WTC11 (cell line): ENCODE data around the gene C10orf120. TPM values are rescaled to one million over a fixed set of nuclear protein-coding genes. Genes with fewer than 3 reads are reported as not detected.

Experiments
- ATAC-seq: fragments of 200-7000 bp; cut with Tn5 transposase; 2 replicates; pipeline ENCODE4 v1.10.0; 2021; ENCODE audit warnings: mild to moderate bottlenecking, moderate library complexity
- CTCF ChIA-PET: fragments of 300-600 bp; sonication (Branson Sonifier 250); formaldehyde crosslinking; loops from one replicate; lab custom pipeline; 2021; ENCODE audit warnings: antibody characterized with exemption; lab: Charles Lee
- POLR2A ChIA-PET: fragments of 350-600 bp; sonication (Branson Sonifier 250); formaldehyde crosslinking; loops from one replicate; lab custom pipeline; 2021; ENCODE audit warnings: antibody characterized with exemption; lab: Charles Lee
- DNase-seq: peaks from one replicate; pipeline ENCODE4 v3.0.0; 2021; ENCODE audit warnings: low spot score
- H3K27ac Mint-ChIP-seq: 2 replicates; pipeline ENCODE4 v1.8.0; 2021; ENCODE audit warnings: mixed read lengths
- H3K27me3 Mint-ChIP-seq: 2 replicates; pipeline ENCODE4 v1.8.0; 2021; ENCODE audit warnings: low read depth, mild to moderate bottlenecking, moderate library complexity, mixed read lengths
- H3K36me3 Mint-ChIP-seq: 2 replicates; pipeline ENCODE4 v1.8.0; 2021; ENCODE audit warnings: mixed read lengths
- H3K4me1 Mint-ChIP-seq: 2 replicates; pipeline ENCODE4 v1.8.0; 2022; ENCODE audit warnings: mixed read lengths
- H3K4me3 Mint-ChIP-seq: 2 replicates; pipeline ENCODE4 v1.8.0; 2021; ENCODE audit warnings: mild to moderate bottlenecking, moderate library complexity, mixed read lengths
- H3K9me3 Mint-ChIP-seq: 2 replicates; pipeline ENCODE4 v1.8.0; 2021; ENCODE audit warnings: mixed read lengths
- AFF4 ChIP-seq: sonication (generic); formaldehyde crosslinking; IDR thresholded peaks from 2 replicates; pipeline ENCODE4 v1.8.1; 2023; ENCODE audit warnings: mild to moderate bottlenecking, missing genetic modification reagents, borderline replicate concordance
- ATF2 ChIP-seq: sonication (generic); formaldehyde crosslinking; IDR thresholded peaks from 2 replicates; pipeline ENCODE4 v1.8.1; 2022; ENCODE audit warnings: low read depth, missing genetic modification reagents, borderline replicate concordance
- CBFB ChIP-seq: sonication (generic); formaldehyde crosslinking; IDR thresholded peaks from 2 replicates; pipeline ENCODE4 v1.8.1; 2022; ENCODE audit warnings: mild to moderate bottlenecking, low read depth, missing genetic modification reagents
- CREB1 ChIP-seq: sonication (generic); formaldehyde crosslinking; IDR thresholded peaks from 2 replicates; pipeline ENCODE4 v1.8.0; 2023; ENCODE audit warnings: mild to moderate bottlenecking, missing genetic modification reagents
- FOXK1 ChIP-seq: sonication (generic); formaldehyde crosslinking; IDR thresholded peaks from 2 replicates; pipeline ENCODE4 v1.8.0; 2022; ENCODE audit warnings: mild to moderate bottlenecking, moderate library complexity, missing genetic modification reagents
- FOXP1 ChIP-seq: sonication (generic); formaldehyde crosslinking; IDR thresholded peaks from 2 replicates; pipeline ENCODE4 v1.8.0; 2022; ENCODE audit warnings: missing genetic modification reagents, mild to moderate bottlenecking, moderate library complexity, borderline replicate concordance
- IRF1 ChIP-seq: sonication (generic); formaldehyde crosslinking; IDR thresholded peaks from 2 replicates; pipeline ENCODE4 v1.8.0; 2023; ENCODE audit warnings: missing genetic modification reagents
- MXD4 ChIP-seq: fragments of 250-450 bp; sonication (Bioruptor Pico); IDR thresholded peaks from 2 replicates; pipeline ENCODE4 v1.8.0; 2021; ENCODE audit warnings: mild to moderate bottlenecking, moderate library complexity, borderline replicate concordance
- MYBL2 ChIP-seq: sonication (generic); formaldehyde crosslinking; IDR thresholded peaks from 2 replicates; pipeline ENCODE4 v1.8.1; 2023; ENCODE audit warnings: mild to moderate bottlenecking, moderate library complexity, missing genetic modification reagents
- OVOL2 ChIP-seq: fragments of 250-450 bp; sonication (Bioruptor Pico); IDR thresholded peaks from 2 replicates; pipeline ENCODE4 v1.9.0; 2021; ENCODE audit warnings: mild to moderate bottlenecking, borderline replicate concordance
- SMAD3 ChIP-seq: sonication (generic); formaldehyde crosslinking; IDR thresholded peaks from 2 replicates; pipeline ENCODE4 v1.8.0; 2022; ENCODE audit warnings: missing genetic modification reagents, mild to moderate bottlenecking, borderline replicate concordance
- ZBTB21 ChIP-seq: sonication (generic); formaldehyde crosslinking; IDR thresholded peaks from 2 replicates; pipeline ENCODE4 v1.8.1; 2023; ENCODE audit warnings: mild to moderate bottlenecking, missing genetic modification reagents, borderline replicate concordance
- ZNF263 ChIP-seq: sonication (generic); formaldehyde crosslinking; IDR thresholded peaks from 2 replicates; pipeline ENCODE4 v1.8.1; 2022; ENCODE audit warnings: low read depth, mild to moderate bottlenecking, moderate library complexity, missing genetic modification reagents
- ZNF671 ChIP-seq: fragments of 250-450 bp; sonication (Bioruptor Pico); IDR thresholded peaks from 2 replicates; pipeline ENCODE4 v1.8.0; 2021; ENCODE audit warnings: mild to moderate bottlenecking
- total RNA-seq: library from RNA; stranded (reverse); gene quantifications from 3 replicates; pipeline ENCODE4 v1.2.3, GENCODE V29; 2021
- TF ChIP-seq, protein P1 (sequence below): sonication (generic); formaldehyde crosslinking; IDR thresholded peaks from 2 replicates; pipeline ENCODE4 v1.8.0; 2022; ENCODE audit warnings: mild to moderate bottlenecking, missing genetic modification reagents
- TF ChIP-seq, protein P2 (sequence below): fragments of 250-450 bp; sonication (Bioruptor Pico); IDR thresholded peaks from 2 replicates; pipeline ENCODE4 v1.9.0; 2021; ENCODE audit warnings: mild to moderate bottlenecking
- TF ChIP-seq, protein P3 (sequence below): sonication (generic); formaldehyde crosslinking; IDR thresholded peaks from 2 replicates; pipeline ENCODE4 v1.8.1; 2022; ENCODE audit warnings: missing genetic modification reagents, borderline replicate concordance
- TF ChIP-seq, protein P4 (sequence below): sonication (generic); formaldehyde crosslinking; IDR thresholded peaks from 2 replicates; pipeline ENCODE4 v1.8.0; 2023; ENCODE audit warnings: mild to moderate bottlenecking, missing genetic modification reagents

Gene C10orf120
- total RNA-seq, 1 experiment from 2014 or later = not detected

GRCh38 chr10:122730238-122730637 lies 30.6 kb upstream of the C10orf120 start:
- ChIA-PET POLR2A (no interaction called here), CTCF (no interaction called here)
- peaks cover 28% of the 10 kb centered on the region for H3K4me1 Mint-ChIP-seq
- TF ChIP-seq ZBTB21 (no peak), OVOL2 (no peak), FOXP1 (no peak), CBFB (CRISPR knock-in tag) (no peak), ZNF671 (no peak), FOXK1 (no peak), ZNF263 (CRISPR knock-in tag) (no peak)
- TF ChIP-seq, protein P1, sequence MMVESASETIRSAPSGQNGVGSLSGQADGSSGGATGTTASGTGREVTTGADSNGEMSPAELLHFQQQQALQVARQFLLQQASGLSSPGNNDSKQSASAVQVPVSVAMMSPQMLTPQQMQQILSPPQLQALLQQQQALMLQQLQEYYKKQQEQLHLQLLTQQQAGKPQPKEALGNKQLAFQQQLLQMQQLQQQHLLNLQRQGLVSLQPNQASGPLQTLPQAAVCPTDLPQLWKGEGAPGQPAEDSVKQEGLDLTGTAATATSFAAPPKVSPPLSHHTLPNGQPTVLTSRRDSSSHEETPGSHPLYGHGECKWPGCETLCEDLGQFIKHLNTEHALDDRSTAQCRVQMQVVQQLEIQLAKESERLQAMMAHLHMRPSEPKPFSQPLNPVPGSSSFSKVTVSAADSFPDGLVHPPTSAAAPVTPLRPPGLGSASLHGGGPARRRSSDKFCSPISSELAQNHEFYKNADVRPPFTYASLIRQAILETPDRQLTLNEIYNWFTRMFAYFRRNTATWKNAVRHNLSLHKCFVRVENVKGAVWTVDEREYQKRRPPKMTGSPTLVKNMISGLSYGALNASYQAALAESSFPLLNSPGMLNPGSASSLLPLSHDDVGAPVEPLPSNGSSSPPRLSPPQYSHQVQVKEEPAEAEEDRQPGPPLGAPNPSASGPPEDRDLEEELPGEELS (CRISPR knock-in tag) = no peak
- TF ChIP-seq, protein P2, sequence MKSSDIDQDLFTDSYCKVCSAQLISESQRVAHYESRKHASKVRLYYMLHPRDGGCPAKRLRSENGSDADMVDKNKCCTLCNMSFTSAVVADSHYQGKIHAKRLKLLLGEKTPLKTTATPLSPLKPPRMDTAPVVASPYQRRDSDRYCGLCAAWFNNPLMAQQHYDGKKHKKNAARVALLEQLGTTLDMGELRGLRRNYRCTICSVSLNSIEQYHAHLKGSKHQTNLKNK (CRISPR knock-in tag) = no peak
- TF ChIP-seq, protein P3, sequence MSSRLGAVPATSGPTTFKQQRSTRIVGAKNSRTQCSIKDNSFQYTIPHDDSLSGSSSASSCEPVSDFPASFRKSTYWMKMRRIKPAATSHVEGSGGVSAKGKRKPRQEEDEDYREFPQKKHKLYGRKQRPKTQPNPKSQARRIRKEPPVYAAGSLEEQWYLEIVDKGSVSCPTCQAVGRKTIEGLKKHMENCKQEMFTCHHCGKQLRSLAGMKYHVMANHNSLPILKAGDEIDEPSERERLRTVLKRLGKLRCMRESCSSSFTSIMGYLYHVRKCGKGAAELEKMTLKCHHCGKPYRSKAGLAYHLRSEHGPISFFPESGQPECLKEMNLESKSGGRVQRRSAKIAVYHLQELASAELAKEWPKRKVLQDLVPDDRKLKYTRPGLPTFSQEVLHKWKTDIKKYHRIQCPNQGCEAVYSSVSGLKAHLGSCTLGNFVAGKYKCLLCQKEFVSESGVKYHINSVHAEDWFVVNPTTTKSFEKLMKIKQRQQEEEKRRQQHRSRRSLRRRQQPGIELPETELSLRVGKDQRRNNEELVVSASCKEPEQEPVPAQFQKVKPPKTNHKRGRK (CRISPR knock-in tag) = no peak
- H3K27me3 Mint-ChIP-seq = no peaks in the 10 kb centered on the region
- no peaks in the 10 kb centered on the region for H3K36me3 Mint-ChIP-seq
- no peak overlapping the region for H3K4me3 Mint-ChIP-seq
- DNase-seq = no peak
- no peak overlapping the region for H3K27ac Mint-ChIP-seq
- no peaks in the 10 kb centered on the region for H3K9me3 Mint-ChIP-seq
- ATAC-seq = no peak

- DNase-seq = no peak
- Mint-ChIP-seq H3K4me3 (no peak overlapping the region), H3K27me3 (no peaks in the 10 kb centered on the region), H3K36me3 (no peaks in the 10 kb centered on the region), H3K9me3 (no peaks in the 10 kb centered on the region), H3K27ac (no peak overlapping the region), H3K4me1 (peaks cover 22% of the 10 kb centered on the region)
- no peak for ATAC-seq
- CTCF ChIA-PET = no interaction called here
- TF ChIP-seq ATF2 (CRISPR knock-in tag) (no peak), IRF1 (CRISPR knock-in tag) (no peak), MXD4 (CRISPR knock-in tag) (no peak), MYBL2 (CRISPR knock-in tag) (no peak), AFF4 (CRISPR knock-in tag) (no peak), SMAD3 (CRISPR knock-in tag) (no peak), CREB1 (CRISPR knock-in tag) (no peak)
- TF ChIP-seq, protein P2 (CRISPR knock-in tag) = no peak
- TF ChIP-seq, protein P4, sequence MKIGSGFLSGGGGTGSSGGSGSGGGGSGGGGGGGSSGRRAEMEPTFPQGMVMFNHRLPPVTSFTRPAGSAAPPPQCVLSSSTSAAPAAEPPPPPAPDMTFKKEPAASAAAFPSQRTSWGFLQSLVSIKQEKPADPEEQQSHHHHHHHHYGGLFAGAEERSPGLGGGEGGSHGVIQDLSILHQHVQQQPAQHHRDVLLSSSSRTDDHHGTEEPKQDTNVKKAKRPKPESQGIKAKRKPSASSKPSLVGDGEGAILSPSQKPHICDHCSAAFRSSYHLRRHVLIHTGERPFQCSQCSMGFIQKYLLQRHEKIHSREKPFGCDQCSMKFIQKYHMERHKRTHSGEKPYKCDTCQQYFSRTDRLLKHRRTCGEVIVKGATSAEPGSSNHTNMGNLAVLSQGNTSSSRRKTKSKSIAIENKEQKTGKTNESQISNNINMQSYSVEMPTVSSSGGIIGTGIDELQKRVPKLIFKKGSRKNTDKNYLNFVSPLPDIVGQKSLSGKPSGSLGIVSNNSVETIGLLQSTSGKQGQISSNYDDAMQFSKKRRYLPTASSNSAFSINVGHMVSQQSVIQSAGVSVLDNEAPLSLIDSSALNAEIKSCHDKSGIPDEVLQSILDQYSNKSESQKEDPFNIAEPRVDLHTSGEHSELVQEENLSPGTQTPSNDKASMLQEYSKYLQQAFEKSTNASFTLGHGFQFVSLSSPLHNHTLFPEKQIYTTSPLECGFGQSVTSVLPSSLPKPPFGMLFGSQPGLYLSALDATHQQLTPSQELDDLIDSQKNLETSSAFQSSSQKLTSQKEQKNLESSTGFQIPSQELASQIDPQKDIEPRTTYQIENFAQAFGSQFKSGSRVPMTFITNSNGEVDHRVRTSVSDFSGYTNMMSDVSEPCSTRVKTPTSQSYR (CRISPR knock-in tag) = no peak
- POLR2A ChIA-PET = no interaction called here
Measured at GRCh38 chr10:122729126-122729525, 29.5 kb upstream of the C10orf120 start.
